GM12878 (cell line): ENCODE data around the gene CPNE5. TPM values are rescaled to one million over a fixed set of nuclear protein-coding genes. Genes with fewer than 3 reads are reported as not detected.

Source experiments
- ATAC-seq: fragments of 200-7000 bp; cut with Tn5 transposase; 3 replicates; pipeline ENCODE4 v1.9.1; 2020; ENCODE audit warnings: mild to moderate bottlenecking, moderate library complexity
- BruUV-seq: library from RNA; stranded (reverse); fragments of 400-500 nt; replicated peaks from 2 replicates; lab custom pipeline; 2021; lab: Mats Ljungman, UMichigan
- CTCF ChIA-PET: fragments of 300-600 bp; sonication (Branson Sonifier 250); formaldehyde crosslinking; extraction: SDS; loops from one replicate; lab custom pipeline; 2021; ENCODE audit warnings: inconsistent platforms; lab: Yijun Ruan, JAX
- POLR2A ChIA-PET: fragments of 350-600 bp; formaldehyde crosslinking; extraction: SDS; loops from one replicate; lab custom pipeline; 2021; ENCODE audit warnings: inconsistent platforms; lab: Charles Lee
- RAD21 ChIA-PET: fragments of 300-600 bp; sonication (Branson Sonifier 250); formaldehyde crosslinking; loops from one replicate; lab custom pipeline; 2023; ENCODE audit warnings: antibody characterized with exemption; ENCODE audit not compliant: unreplicated experiment; lab: Charles Lee
- SMC1A ChIA-PET: fragments of 300-600 bp; sonication (Branson Sonifier 250); formaldehyde crosslinking; loops from one replicate; lab custom pipeline; 2023; ENCODE audit not compliant: unreplicated experiment, uncharacterized antibody; lab: Charles Lee
- DNase-seq: peaks from one replicate; pipeline ENCODE4 v3.0.0-alpha.2; 2011; ENCODE audit warnings: low read depth, low spot score
- FAIRE-seq: peaks from 3 replicates; lab custom pipeline; 2011; peaks lifted over from hg19 to GRCh38; lab: Jason Lieb, UNC
- H2AFZ ChIP-seq: 2 replicates; pipeline ENCODE4 v1.6.0; 2011; ENCODE audit warnings: low read depth, low read length, control low read depth; ENCODE audit not compliant: control insufficient read depth
- H3K27ac ChIP-seq: 2 replicates; pipeline ENCODE4 v1.5.1; 2011; ENCODE audit warnings: control low read depth; ENCODE audit not compliant: control insufficient read depth, insufficient read depth
- H3K27me3 ChIP-seq, 2 experiments: replicated peaks in 1 of 2; 2 replicates each; pipeline versions ENCODE4 v1.6.0 to v1.6.1; 2011; ENCODE audit warnings: low read length in 1 of 2; ENCODE audit not compliant: control insufficient read depth in 2 of 2, insufficient read depth in 2 of 2
- H3K36me3 ChIP-seq, 2 experiments: 2 replicates each; pipeline ENCODE4 v1.5.1; 2011; ENCODE audit warnings: low read length in 1 of 2; ENCODE audit not compliant: control insufficient read depth in 2 of 2, insufficient read depth in 2 of 2
- H3K4me1 ChIP-seq: 2 replicates; pipeline ENCODE4 v1.6.1; 2011; ENCODE audit warnings: mild to moderate bottlenecking, low read length, moderate library complexity, mixed read lengths; ENCODE audit not compliant: control insufficient read depth, insufficient read depth
- H3K4me2 ChIP-seq: 2 replicates; pipeline ENCODE4 v1.6.0; 2011; ENCODE audit warnings: control low read depth; ENCODE audit not compliant: control insufficient read depth, insufficient read depth
- H3K4me3 ChIP-seq: fragments of 200-600 bp; sonication (generic); 2 replicates; pipeline ENCODE4 v1.5.1; 2016
- H3K79me2 ChIP-seq: 2 replicates; pipeline ENCODE4 v1.6.0; 2011; ENCODE audit warnings: low read length; ENCODE audit not compliant: control insufficient read depth, insufficient read depth
- H3K9ac ChIP-seq: 2 replicates; pipeline ENCODE4 v1.8.0; 2011; ENCODE audit warnings: low read length, control low read depth, mixed read lengths; ENCODE audit not compliant: control insufficient read depth, insufficient read depth
- H3K9me3 ChIP-seq: replicated peaks from 3 replicates; pipeline ENCODE4 v1.5.1; 2011; ENCODE audit warnings: mild to moderate bottlenecking, low read length; ENCODE audit not compliant: control insufficient read depth, insufficient read depth
- H4K20me1 ChIP-seq: 2 replicates; pipeline ENCODE4 v1.6.0; 2011; ENCODE audit not compliant: control insufficient read depth, insufficient read depth
- ATF7 ChIP-seq: fragments of 450-650 bp; IDR thresholded peaks from 2 replicates; pipeline ENCODE4 v1.6.1; 2016; ENCODE audit warnings: low read depth, mild to moderate bottlenecking
- CREB1 ChIP-seq: IDR thresholded peaks from 2 replicates; pipeline ENCODE4 v1.6.1; 2012; ENCODE audit warnings: low read depth, mild to moderate bottlenecking, inconsistent platforms
- MEF2A ChIP-seq: IDR thresholded peaks from 2 replicates; pipeline ENCODE4 v1.6.1; 2011; ENCODE audit warnings: low read depth, mild to moderate bottlenecking, low read length, moderate library complexity; ENCODE audit not compliant: insufficient read depth
- NFIC ChIP-seq: IDR thresholded peaks from 2 replicates; pipeline ENCODE4 v1.6.1; 2012; ENCODE audit warnings: low read depth, mild to moderate bottlenecking, inconsistent platforms, low read length, moderate library complexity
- RAD51 ChIP-seq: fragments of 450-650 bp; IDR thresholded peaks from 2 replicates; pipeline ENCODE4 v1.6.1; 2016; ENCODE audit warnings: moderate library complexity, mild to moderate bottlenecking, inconsistent platforms
- SUZ12 ChIP-seq: fragments of 200-600 bp; sonication (generic); IDR thresholded peaks from one replicate; pipeline ENCODE4 v1.6.1; 2018; ENCODE audit warnings: antibody characterized with exemption, mild to moderate bottlenecking; ENCODE audit not compliant: unreplicated experiment
- ZBTB33 ChIP-seq: fragments of 450-650 bp; IDR thresholded peaks from 2 replicates; pipeline ENCODE4 v1.6.1; 2017; ENCODE audit warnings: mild to moderate bottlenecking
- WGBS: methylation state at CpG from one replicate; pipeline ENCODE4 v1.1.6; 2016; ENCODE audit warnings: low lambda C conversion rate; ENCODE audit not compliant: insufficient replicate concordance, insufficient coverage; ENCODE audit errors: missing lambda C conversion rate; 5-methylcytosine and 5-hydroxymethylcytosine counted together
- in situ Hi-C: fragments of 300-500 bp; cut with MboI; formaldehyde crosslinking; loops from 9 replicates; pipeline ENCODE4 v1.14.3; 2018; ENCODE audit warnings: mixed read lengths
- intact Hi-C: fragments of 100-400 bp; cut with micrococcal nuclease; formaldehyde crosslinking; loops from one replicate; pipeline ENCODE4 v1.14.2; 2022; ENCODE audit not compliant: unreplicated experiment
- polyA plus RNA-seq, 11 experiments: library from polyadenylated mRNA; depleted of rRNA in 4 of 11; unstranded in 6 of 11; stranded (reverse) in 5 of 11; fragments of >200 nt; fragmentation: Nextera tagmentation in 4 of 11; fragmentation: Illumina TruSeq in 1 of 11; extraction: Ambion mirVana in 4 of 11; extraction: Trizol in 1 of 11; gene quantifications; 1 replicate in 1 of 11; 2 replicates in 10 of 11; pipeline versions ENCODE4 v1.2.1 to v1.2.3, GENCODE V29; 2011 to 2016; ENCODE audit warnings: inconsistent platforms in 2 of 11, missing spikeins in 2 of 11, low read depth in 1 of 11
- total RNA-seq, 4 experiments: library from RNA; depleted of rRNA in 3 of 4; stranded (reverse); fragments of >200 nt in 3 of 4; fragmentation: Illumina TruSeq in 1 of 4; extraction: Trizol in 1 of 4; gene quantifications; 2 replicates each; pipeline versions ENCODE4 v1.2.1 to v1.2.3, GENCODE V29; 2013 to 2021
- TF ChIP-seq, protein P1 (sequence below): IDR thresholded peaks from 2 replicates; pipeline ENCODE4 v1.6.1; 2012; ENCODE audit warnings: low read depth, low read length, improper control_type of control experiment

CPNE5 gene
- total and polyA plus RNA-seq, 10 of the 15 experiments (the other 5 are each of a cell fraction or from before 2014, with no cell fraction given) = 2.4 to 39.1 (median 18.2) TPM

GRCh38 chr6:36699348-36699747 lies 139.9 kb downstream of the CPNE5 start:
- no TSS peak for BruUV-seq
- ChIA-PET POLR2A (interaction anchor here (1.5 kb wide), 1 partner anchor 27 kb away, joined by 3 read pairs; no protein-coding TSS in a partner anchor), CTCF (interaction anchor here (0.9 to 2.5 kb wide), 2 partner anchors 13 to 75 kb away, joined by 3 to 10 read pairs; no protein-coding TSS in a partner anchor), RAD21 (no interaction called here), SMC1A (no interaction called here)
- H3K27ac ChIP-seq = no peak overlapping the region
- H4K20me1 ChIP-seq = no peaks in the 10 kb centered on the region
- H3K9ac ChIP-seq = no peak overlapping the region
- H3K4me1 ChIP-seq = peaks cover 4% of the 10 kb centered on the region
- FAIRE-seq (no peak), ATAC-seq (no peak), DNase-seq (no peak)
- H2AFZ ChIP-seq = no peak overlapping the region
- no peaks in the 10 kb centered on the region for H3K36me3 ChIP-seq
- H3K9me3 ChIP-seq = no peaks in the 10 kb centered on the region
- WGBS = 41% methylated on average over 7 of the region's 7 CpGs
- in situ Hi-C loops = no loop called here
- no peaks in the 10 kb centered on the region for H3K27me3 ChIP-seq
- no peak overlapping the region for H3K4me2 ChIP-seq
- H3K79me2 ChIP-seq = no peaks in the 10 kb centered on the region
- no peak for TF ChIP-seq ZBTB33
- TF ChIP-seq, protein P1, sequence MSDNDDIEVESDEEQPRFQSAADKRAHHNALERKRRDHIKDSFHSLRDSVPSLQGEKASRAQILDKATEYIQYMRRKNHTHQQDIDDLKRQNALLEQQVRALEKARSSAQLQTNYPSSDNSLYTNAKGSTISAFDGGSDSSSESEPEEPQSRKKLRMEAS = no peak
- TF ChIP-seq NFIC = no peak
- TF ChIP-seq MEF2A = no peak
- no peak for TF ChIP-seq SUZ12
- no peak for TF ChIP-seq RAD51
- TF ChIP-seq CREB1 = no peak
- no peak for TF ChIP-seq ATF7
- TF ChIP-seq, all 136 proteins: peak for 0
- intact Hi-C loops = no loop called here
- H3K4me3 ChIP-seq = no peak overlapping the region
